GM12873 (cell line): Measurements from ENCODE around the gene ABLIM1.

Source experiments
- TF ChIP-seq, protein P1 (sequence below): IDR thresholded peaks from 2 replicates; pipeline ENCODE4 v1.5.1; 2012; ENCODE audit warnings: low read depth, mild to moderate bottlenecking, moderate library complexity, low read length, control low read depth; ENCODE audit not compliant: insufficient read depth; ENCODE audit errors: missing control alignments

The ABLIM1 gene

DNA sequence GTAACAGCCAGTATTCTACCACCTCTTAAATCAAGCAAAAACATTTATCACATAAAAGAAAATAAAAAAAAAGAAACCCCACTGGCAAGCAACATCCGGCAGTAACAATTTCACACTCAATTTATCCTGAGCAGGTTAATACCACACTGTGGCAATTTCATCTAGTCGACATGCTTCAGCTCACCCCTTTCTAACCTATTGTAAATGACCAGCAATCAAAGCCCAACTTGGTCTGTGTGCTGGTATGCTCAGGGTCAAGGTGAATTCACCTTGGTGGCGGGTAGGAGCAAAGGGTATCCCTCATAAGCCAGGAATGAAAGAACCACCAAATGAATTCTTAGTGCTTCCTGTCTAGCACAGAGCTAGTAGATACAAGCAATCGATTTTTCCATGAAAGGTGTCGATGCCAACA, 144.7 kb downstream of the ABLIM1 start:
- TF ChIP-seq, protein P1, sequence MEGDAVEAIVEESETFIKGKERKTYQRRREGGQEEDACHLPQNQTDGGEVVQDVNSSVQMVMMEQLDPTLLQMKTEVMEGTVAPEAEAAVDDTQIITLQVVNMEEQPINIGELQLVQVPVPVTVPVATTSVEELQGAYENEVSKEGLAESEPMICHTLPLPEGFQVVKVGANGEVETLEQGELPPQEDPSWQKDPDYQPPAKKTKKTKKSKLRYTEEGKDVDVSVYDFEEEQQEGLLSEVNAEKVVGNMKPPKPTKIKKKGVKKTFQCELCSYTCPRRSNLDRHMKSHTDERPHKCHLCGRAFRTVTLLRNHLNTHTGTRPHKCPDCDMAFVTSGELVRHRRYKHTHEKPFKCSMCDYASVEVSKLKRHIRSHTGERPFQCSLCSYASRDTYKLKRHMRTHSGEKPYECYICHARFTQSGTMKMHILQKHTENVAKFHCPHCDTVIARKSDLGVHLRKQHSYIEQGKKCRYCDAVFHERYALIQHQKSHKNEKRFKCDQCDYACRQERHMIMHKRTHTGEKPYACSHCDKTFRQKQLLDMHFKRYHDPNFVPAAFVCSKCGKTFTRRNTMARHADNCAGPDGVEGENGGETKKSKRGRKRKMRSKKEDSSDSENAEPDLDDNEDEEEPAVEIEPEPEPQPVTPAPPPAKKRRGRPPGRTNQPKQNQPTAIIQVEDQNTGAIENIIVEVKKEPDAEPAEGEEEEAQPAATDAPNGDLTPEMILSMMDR, result no peak

DNA sequence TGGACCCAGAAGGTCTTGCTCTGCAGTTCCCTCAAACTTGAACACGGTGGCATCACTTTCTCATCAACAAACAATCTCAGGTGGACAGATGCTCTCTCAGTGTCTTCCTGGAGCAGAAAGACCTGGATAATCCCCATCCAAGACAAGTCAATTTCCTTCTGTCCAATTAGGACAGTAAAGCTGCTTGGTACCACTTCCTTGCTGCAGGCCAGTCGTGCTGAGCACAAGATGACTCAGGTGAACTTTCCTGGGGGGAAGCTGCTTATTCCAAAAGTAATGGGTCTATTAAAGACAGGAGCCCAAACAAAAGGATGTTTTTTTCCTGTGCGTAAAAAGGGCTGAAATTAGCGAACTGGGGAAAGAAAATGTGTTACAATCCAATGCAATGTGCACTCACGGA, 146.2 kb downstream of the ABLIM1 start:
- TF ChIP-seq, protein P1, result no peak

DNA sequence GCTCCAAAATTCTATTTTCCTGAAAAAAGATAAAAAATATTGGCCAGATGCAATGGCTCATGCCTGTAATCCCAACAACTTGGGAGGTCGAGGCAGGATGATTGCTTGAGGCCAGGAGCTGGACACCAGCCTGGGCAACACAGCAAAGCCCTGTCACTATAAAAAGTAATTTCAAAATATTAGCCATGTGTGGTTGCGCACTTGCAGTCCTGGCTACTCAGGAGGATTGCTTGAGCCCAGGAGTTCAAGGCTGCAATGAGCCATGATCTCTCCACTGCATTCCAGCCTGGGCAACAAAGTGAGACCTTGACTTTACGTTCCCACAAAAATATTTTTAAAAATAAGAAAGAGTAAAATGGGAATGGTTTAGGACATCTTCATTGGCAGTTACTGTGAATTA, 149.7 kb downstream of the ABLIM1 start:
- TF ChIP-seq, protein P1, result no peak

DNA sequence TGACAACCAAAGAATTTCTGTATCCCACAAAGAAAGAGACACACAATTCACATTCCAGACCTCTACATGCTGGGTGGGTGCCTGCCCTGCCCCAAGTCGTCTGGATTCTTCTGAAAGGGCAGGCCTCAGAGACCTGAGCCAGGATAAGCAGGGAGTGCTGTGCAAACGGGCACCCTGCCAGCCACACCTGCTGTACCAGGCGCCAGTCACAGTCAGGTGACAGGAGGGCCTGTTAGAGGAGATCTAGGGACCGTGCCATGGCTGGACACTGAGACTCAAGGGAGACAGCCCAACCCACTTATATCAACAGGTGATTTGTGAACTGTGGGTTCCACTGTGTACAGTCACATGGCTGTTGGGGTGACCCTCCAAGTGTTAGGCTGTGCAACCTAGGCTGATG, 150.6 kb downstream of the ABLIM1 start:
- TF ChIP-seq, protein P1, result no peak

DNA sequence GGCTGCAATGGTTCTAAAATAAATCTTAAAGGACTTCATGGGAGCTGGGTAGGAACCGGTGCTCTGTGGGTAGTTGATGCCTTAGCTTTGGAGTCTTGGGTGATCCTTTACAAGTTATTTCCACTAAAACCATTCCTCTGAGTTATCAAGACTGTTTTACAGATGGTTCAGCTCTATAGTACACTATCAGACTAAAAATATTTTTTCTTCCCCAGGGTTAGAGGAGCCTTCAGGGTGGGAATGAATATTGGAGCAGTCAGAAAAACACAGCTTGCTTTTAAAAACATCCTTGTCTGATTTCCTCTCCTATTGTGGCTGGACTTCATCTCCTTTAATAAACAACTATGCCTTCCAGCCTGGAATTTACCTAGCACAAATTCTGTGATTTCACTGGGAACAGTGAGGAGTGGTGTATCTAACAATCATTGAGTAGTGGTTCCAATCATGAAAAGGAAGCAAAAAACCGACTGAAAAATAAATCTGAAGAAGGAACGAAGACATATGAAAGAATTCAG, 151.1 kb downstream of the ABLIM1 start:
- TF ChIP-seq, protein P1, result no peak

DNA sequence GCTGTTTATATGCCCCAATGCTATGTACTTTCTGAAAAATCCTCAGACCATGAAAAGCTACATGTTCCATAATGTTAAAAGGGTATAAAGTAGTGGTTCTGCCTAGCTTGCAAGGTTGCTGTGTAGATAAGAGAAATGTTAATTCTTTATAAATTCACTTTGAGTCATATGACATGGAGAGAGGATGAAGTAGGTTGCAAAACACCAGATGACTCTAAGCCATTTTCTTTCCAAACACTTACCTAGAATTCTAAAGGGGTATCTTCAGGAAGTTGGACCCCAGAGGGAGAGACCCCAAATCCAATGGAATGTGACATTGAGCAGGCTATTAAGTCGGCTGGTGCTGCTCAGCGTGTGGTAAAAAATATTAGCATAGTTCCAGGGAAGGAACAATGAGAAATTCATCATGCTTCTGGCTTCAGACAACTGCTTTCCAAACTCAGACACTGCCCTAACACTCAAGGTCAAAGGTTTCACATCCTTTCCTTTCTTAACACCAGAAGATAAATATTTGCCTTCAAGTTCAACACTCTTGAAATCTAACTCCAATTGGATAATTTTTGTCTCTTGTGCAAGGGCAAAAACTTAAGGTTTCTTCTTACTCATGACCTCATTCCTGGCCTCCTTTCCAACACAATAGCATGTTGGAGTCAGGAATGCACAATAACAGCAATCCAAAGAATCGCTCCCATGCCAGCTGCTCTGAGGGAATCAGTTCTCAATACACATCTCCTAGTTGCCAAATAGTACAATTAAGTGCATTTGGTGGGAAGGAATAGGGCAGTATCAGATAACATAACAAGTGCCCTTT, 153.1 kb downstream of the ABLIM1 start:
- TF ChIP-seq, protein P1, result no peak

DNA sequence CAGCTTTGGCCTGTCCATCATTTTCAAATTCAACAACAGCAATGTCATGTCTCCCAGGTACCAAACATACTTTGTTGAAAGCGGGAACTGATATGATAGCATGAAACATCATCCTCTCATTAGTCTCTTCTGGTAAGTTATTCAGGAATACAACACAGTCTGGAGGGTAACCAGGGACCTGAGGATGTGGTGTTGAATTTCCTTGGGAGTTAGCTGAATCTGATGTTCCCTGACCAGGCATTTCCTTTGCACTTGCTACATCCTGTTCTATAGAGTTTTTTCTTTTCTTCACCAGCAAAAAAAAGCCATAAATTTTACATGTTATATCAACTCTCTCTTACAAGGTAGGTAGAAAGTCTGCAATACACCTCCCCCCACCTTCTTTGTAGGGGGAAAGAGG, 156.0 kb downstream of the ABLIM1 start:
- TF ChIP-seq, protein P1, result no peak
